Endodermal cell (in vitro differentiated cells): ENCODE measurements around the gene A3GALT2. TPM values are rescaled to one million over a fixed set of nuclear protein-coding genes. Genes with fewer than 3 reads are reported as not detected.
A peak's percentile ranks its signal among the peaks of the same experiment; 100 is the strongest.

ENCODE experiments used
- DNase-seq: peaks from one replicate; pipeline ENCODE4 v3.0.0-alpha.2; 2017
- H3K27ac ChIP-seq: 2 replicates; pipeline ENCODE4 v1.5.1; 2013; ENCODE audit warnings: mild to moderate bottlenecking, low read depth, low read length, moderate library complexity
- H3K27me3 ChIP-seq: 2 replicates; pipeline ENCODE4 v1.6.1; 2013; ENCODE audit warnings: mild to moderate bottlenecking, low read length, moderate library complexity; ENCODE audit not compliant: insufficient read depth, control insufficient read depth, poor library complexity, severe bottlenecking
- H3K36me3 ChIP-seq: 2 replicates; pipeline ENCODE4 v1.7.0; 2013; ENCODE audit warnings: mild to moderate bottlenecking, low read length, moderate library complexity; ENCODE audit not compliant: control insufficient read depth, insufficient read depth
- H3K4me1 ChIP-seq: one replicate; pipeline ENCODE4 v1.7.0; 2013; ENCODE audit warnings: low read length; ENCODE audit not compliant: control insufficient read depth, insufficient read depth
- H3K4me3 ChIP-seq: 2 replicates; pipeline ENCODE4 v1.5.1; 2013; ENCODE audit warnings: mild to moderate bottlenecking, low read length, moderate library complexity
- H3K9ac ChIP-seq: 2 replicates; pipeline ENCODE4 v1.6.1; 2013; ENCODE audit warnings: mild to moderate bottlenecking, low read length, moderate library complexity; ENCODE audit not compliant: poor library complexity, severe bottlenecking; ENCODE audit errors: extremely low read depth
- H3K9me3 ChIP-seq: 2 replicates; pipeline ENCODE4 v1.6.1; 2013; ENCODE audit warnings: mild to moderate bottlenecking, low read length, moderate library complexity; ENCODE audit not compliant: control insufficient read depth
- H3K27ac Mint-ChIP-seq: 2 replicates; pipeline ENCODE4 v1.8.0; 2020; ENCODE audit warnings: mixed read lengths
- H3K27me3 Mint-ChIP-seq: 2 replicates; pipeline ENCODE4 v1.8.0; 2021; ENCODE audit warnings: mild to moderate bottlenecking, mixed read lengths; ENCODE audit not compliant: insufficient read depth
- H3K36me3 Mint-ChIP-seq: 2 replicates; pipeline ENCODE4 v1.8.0; 2020; ENCODE audit warnings: low read depth, mixed read lengths
- H3K4me1 Mint-ChIP-seq: 2 replicates; pipeline ENCODE4 v1.8.0; 2020; ENCODE audit warnings: mixed read lengths
- H3K4me3 Mint-ChIP-seq: 2 replicates; pipeline ENCODE4 v1.8.0; 2020; ENCODE audit warnings: mild to moderate bottlenecking, moderate library complexity, mixed read lengths
- H3K9me3 Mint-ChIP-seq: 2 replicates; pipeline ENCODE4 v1.8.0; 2020; ENCODE audit warnings: mild to moderate bottlenecking, mixed read lengths
- CTCF ChIP-seq: fragments of 200-600 bp; sonication (generic); conservative IDR thresholded peaks from 2 replicates; pipeline ENCODE4 v1.5.0; 2021; ENCODE audit warnings: antibody characterized with exemption, mild to moderate bottlenecking
- WGBS, 2 experiments: methylation state at CpG; one replicate each; pipeline versions ENCODE4 v1.1.5 to v1.1.7; 2013; ENCODE audit warnings: missing lambda C conversion rate in 2 of 2, mixed read lengths in 1 of 2; ENCODE audit not compliant: insufficient coverage in 1 of 2, insufficient read length in 1 of 2; 5-methylcytosine and 5-hydroxymethylcytosine counted together
- total RNA-seq, 2 donors: library from RNA; stranded (reverse); fragmentation: NEBNext Ultra II Directional in 1 of 2; extraction: Animal tissue kit (Norgen Biotek cat#: 25700) in 1 of 2; gene quantifications; 2 replicates in 1 of 2; 3 replicates in 1 of 2; pipeline ENCODE4 v1.2.1, GENCODE V29; 2021

Gene A3GALT2
- total RNA-seq, 2 donors from 2014 or later: not detected

GRCh38 chr1:33322109-33322508 lies 1.2 kb upstream of the A3GALT2 start:
- Mint-ChIP-seq H3K27me3 (peaks cover 19% of the 10 kb centered on the region), H3K4me3 (no peak overlapping the region), H3K9me3 (no peaks in the 10 kb centered on the region), H3K27ac (no peak overlapping the region), H3K36me3 (peaks cover 37% of the 10 kb centered on the region), H3K4me1 (no peaks in the 10 kb centered on the region)
- DNase-seq: no peak
- no peak overlapping the region for H3K27ac ChIP-seq
- H3K36me3 ChIP-seq: peaks cover 37% of the 10 kb centered on the region
- no peak for TF ChIP-seq CTCF
- H3K4me1 ChIP-seq: no peaks in the 10 kb centered on the region
- H3K4me3 ChIP-seq: no peak overlapping the region
- WGBS, 2 experiments: 94 to 100% methylated on average over 2 to 6 of the region's 6 CpGs
- no peaks in the 10 kb centered on the region for H3K27me3 ChIP-seq
- no peaks in the 10 kb centered on the region for H3K9me3 ChIP-seq
- H3K9ac ChIP-seq: no peak overlapping the region

GRCh38 chr1:33321178-33321577 lies 280 bp upstream of the A3GALT2 start:
- no peak overlapping the region for H3K27ac Mint-ChIP-seq

GRCh38 chr1:33319949-33320618 lies 814 bp downstream of the A3GALT2 start:
- Histone ChIP-seq H3K27ac (peak overlapping the region; percentile 44), H3K27me3 (no peaks in the 10 kb centered on the region), H3K36me3 (peaks cover 18% of the 10 kb centered on the region), H3K4me1 (no peaks in the 10 kb centered on the region), H3K9ac (no peak overlapping the region), H3K9me3 (no peaks in the 10 kb centered on the region), H3K4me3 (no peak overlapping the region)
- TF ChIP-seq CTCF: no peak
- peaks cover 37% of the 10 kb centered on the region for H3K27me3 Mint-ChIP-seq
- 90 to 91% methylated on average over 4 to 12 of the region's 12 CpGs for WGBS, 2 experiments
- no peak for DNase-seq
- H3K4me3 Mint-ChIP-seq: no peak overlapping the region
- no peaks in the 10 kb centered on the region for H3K9me3 Mint-ChIP-seq
- no peaks in the 10 kb centered on the region for H3K4me1 Mint-ChIP-seq
- peaks cover 19% of the 10 kb centered on the region for H3K36me3 Mint-ChIP-seq
- no peak overlapping the region for H3K27ac Mint-ChIP-seq

More at GRCh38 chr1:33321178-33321577, 280 bp upstream of the A3GALT2 start:
- H3K27me3 Mint-ChIP-seq: peaks cover 29% of the 10 kb centered on the region
- H3K27me3 ChIP-seq: no peaks in the 10 kb centered on the region
- TF ChIP-seq CTCF: no peak
- H3K36me3 Mint-ChIP-seq: peaks cover 29% of the 10 kb centered on the region
- H3K9ac ChIP-seq: no peak overlapping the region
- no peaks in the 10 kb centered on the region for H3K4me1 ChIP-seq
- no peak for DNase-seq
- no peak overlapping the region for H3K27ac ChIP-seq
- no peak overlapping the region for H3K4me3 Mint-ChIP-seq
- H3K4me3 ChIP-seq: no peak overlapping the region
- H3K9me3 ChIP-seq: no peaks in the 10 kb centered on the region
- 92% methylated on average over 5 of the region's 5 CpGs; no CpG with 5 or more reads in 1 of the 2 experiments for WGBS, 2 experiments
- no peaks in the 10 kb centered on the region for H3K9me3 Mint-ChIP-seq
- H3K36me3 ChIP-seq: peaks cover 29% of the 10 kb centered on the region
- no peaks in the 10 kb centered on the region for H3K4me1 Mint-ChIP-seq
